Caco-2 (cell line): ENCODE measurements around the gene FBXL4. TPM values are rescaled to one million over a fixed set of nuclear protein-coding genes. Genes with fewer than 3 reads are reported as not detected.
A peak's percentile ranks its signal among the peaks of the same experiment; 100 is the strongest.

Experiments used
- BruUV-seq: library from RNA; stranded (reverse); fragments of 400-500 nt; replicated peaks from 2 replicates; lab custom pipeline; 2021; lab: Mats Ljungman, UMichigan
- CTCF ChIA-PET: fragments of 300-600 bp; sonication (Branson Sonifier 250); formaldehyde crosslinking; loops from one replicate; lab custom pipeline; 2022; ENCODE audit warnings: antibody characterized with exemption; lab: Charles Lee
- POLR2A ChIA-PET: fragments of 300-600 bp; sonication (Branson Sonifier 250); formaldehyde crosslinking; loops from one replicate; lab custom pipeline; 2022; ENCODE audit warnings: antibody characterized with exemption; lab: Charles Lee
- DNase-seq, 2 experiments: peaks; one replicate each; pipeline versions ENCODE4 v3.0.0 to v3.0.0-alpha.2; 2020 to 2022
- H3K27me3 ChIP-seq: replicated peaks from 2 replicates; pipeline ENCODE4 v1.6.0; 2011; ENCODE audit warnings: low read length; ENCODE audit not compliant: control insufficient read depth, insufficient read depth
- H3K36me3 ChIP-seq: 2 replicates; pipeline ENCODE4 v1.5.1; 2011; ENCODE audit warnings: low read length; ENCODE audit not compliant: control insufficient read depth, insufficient read depth
- H3K4me1 ChIP-seq: fragments of 250-450 bp; sonication (Bioruptor Pico); 2 replicates; pipeline ENCODE4 v1.5.1; 2020; ENCODE audit warnings: mild to moderate bottlenecking
- H3K4me3 ChIP-seq: 2 replicates; pipeline ENCODE4 v1.5.1; 2011; ENCODE audit warnings: low read depth, mild to moderate bottlenecking, control low read depth, low read length
- H3K9me3 ChIP-seq: fragments of 250-450 bp; sonication (Bioruptor Pico); 2 replicates; pipeline ENCODE4 v1.5.1; 2020; ENCODE audit warnings: mild to moderate bottlenecking, moderate library complexity
- H3K27ac Mint-ChIP-seq: one replicate; pipeline ENCODE4 v1.8.0; 2022; ENCODE audit warnings: mixed read lengths; ENCODE audit not compliant: unreplicated experiment
- H3K27me3 Mint-ChIP-seq: one replicate; pipeline ENCODE4 v1.8.0; 2022; ENCODE audit warnings: mixed read lengths; ENCODE audit not compliant: insufficient read depth, unreplicated experiment
- H3K36me3 Mint-ChIP-seq: one replicate; pipeline ENCODE4 v1.8.0; 2022; ENCODE audit warnings: mild to moderate bottlenecking, mixed read lengths; ENCODE audit not compliant: insufficient read depth, unreplicated experiment
- H3K4me1 Mint-ChIP-seq: one replicate; pipeline ENCODE4 v1.8.0; 2022; ENCODE audit warnings: low read depth, mixed read lengths; ENCODE audit not compliant: unreplicated experiment
- H3K4me3 Mint-ChIP-seq: one replicate; pipeline ENCODE4 v1.8.0; 2022; ENCODE audit warnings: mild to moderate bottlenecking, moderate library complexity, mixed read lengths; ENCODE audit not compliant: unreplicated experiment
- H3K9me3 Mint-ChIP-seq: one replicate; pipeline ENCODE4 v1.8.0; 2022; ENCODE audit warnings: mixed read lengths; ENCODE audit not compliant: unreplicated experiment
- intact Hi-C: fragments of 100-400 bp; cut with micrococcal nuclease; formaldehyde crosslinking; loops from one replicate; pipeline ENCODE4 v1.10.0; 2022; ENCODE audit not compliant: unreplicated experiment
- total RNA-seq: library from RNA; stranded (reverse); gene quantifications from 2 replicates; pipeline ENCODE4 v1.2.3, GENCODE V29; 2022
- TF ChIP-seq, protein P1 (sequence below), 2 experiments: fragments of 200-600 bp in 1 of 2; IDR thresholded peaks; 1 replicate in 1 of 2; 2 replicates in 1 of 2; pipeline versions ENCODE4 v1.5.1 to v1.8.0; 2011 to 2022; ENCODE audit warnings: antibody characterized with exemption in 1 of 2, control low read depth in 1 of 2, inconsistent platforms in 1 of 2, low read depth in 1 of 2, low read length in 1 of 2, mild to moderate bottlenecking in 1 of 2, moderate library complexity in 1 of 2; ENCODE audit not compliant: insufficient read depth in 1 of 2, severe bottlenecking in 1 of 2, unreplicated experiment in 1 of 2

Gene FBXL4
- total RNA-seq, 1 experiment from 2014 or later = 5.9 TPM

DNA sequence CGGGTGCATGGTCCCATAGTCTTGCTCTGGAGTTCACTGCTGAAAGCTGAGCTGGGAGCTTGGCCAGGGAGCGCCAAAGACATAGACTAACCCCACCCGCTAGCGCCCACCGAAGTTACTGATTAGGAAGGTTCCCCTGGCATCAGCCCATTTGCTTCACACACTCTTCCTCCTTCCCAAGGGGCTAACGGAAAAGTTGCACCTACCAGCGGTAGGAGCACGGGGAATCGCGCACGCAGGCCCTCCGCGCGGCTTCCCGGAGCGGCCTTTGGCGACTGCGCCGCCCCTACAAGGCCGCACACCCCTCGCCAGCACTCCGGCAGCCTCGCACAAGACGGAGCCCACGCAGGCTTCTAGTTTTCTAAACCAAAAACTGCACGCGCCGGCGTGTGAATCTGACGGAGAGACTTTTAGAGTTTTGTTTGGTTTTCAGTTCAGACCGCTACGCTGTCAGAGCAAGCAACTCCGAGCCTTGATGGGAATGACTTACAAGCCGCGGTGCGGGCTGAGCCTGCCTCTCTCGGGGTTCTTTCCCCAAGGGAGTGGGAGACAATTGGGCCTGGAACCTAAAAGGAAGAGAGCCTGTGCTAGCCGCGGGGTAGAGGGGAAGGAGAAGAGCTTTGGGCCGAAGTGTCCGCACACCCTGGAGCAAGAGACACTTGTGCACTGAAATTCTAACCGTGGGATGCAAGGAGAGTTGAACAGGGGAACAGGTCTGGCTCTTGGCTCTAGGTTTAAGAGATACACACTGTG, 114.3 kb downstream of the FBXL4 start:
- Mint-ChIP-seq H3K4me3 (peak overlapping the region; percentile 84), H3K9me3 (no peaks in the 10 kb centered on the region), H3K36me3 (no peaks in the 10 kb centered on the region), H3K27ac (no peak overlapping the region), H3K4me1 (peaks cover 7% of the 10 kb centered on the region), H3K27me3 (peaks cover 53% of the 10 kb centered on the region)
- ChIA-PET CTCF (interaction anchor here (0.6 to 1.3 kb wide), 2 partner anchors 64 to 1367 kb away, joined by 3 to 4 read pairs; no protein-coding TSS in a partner anchor), POLR2A (no interaction called here)
- H3K27me3 ChIP-seq = peaks cover 21% of the 10 kb centered on the region
- H3K4me1 ChIP-seq = peaks cover 36% of the 10 kb centered on the region
- H3K9me3 ChIP-seq = no peaks in the 10 kb centered on the region
- intact Hi-C loops = no loop called here
- TF ChIP-seq, protein P1, sequence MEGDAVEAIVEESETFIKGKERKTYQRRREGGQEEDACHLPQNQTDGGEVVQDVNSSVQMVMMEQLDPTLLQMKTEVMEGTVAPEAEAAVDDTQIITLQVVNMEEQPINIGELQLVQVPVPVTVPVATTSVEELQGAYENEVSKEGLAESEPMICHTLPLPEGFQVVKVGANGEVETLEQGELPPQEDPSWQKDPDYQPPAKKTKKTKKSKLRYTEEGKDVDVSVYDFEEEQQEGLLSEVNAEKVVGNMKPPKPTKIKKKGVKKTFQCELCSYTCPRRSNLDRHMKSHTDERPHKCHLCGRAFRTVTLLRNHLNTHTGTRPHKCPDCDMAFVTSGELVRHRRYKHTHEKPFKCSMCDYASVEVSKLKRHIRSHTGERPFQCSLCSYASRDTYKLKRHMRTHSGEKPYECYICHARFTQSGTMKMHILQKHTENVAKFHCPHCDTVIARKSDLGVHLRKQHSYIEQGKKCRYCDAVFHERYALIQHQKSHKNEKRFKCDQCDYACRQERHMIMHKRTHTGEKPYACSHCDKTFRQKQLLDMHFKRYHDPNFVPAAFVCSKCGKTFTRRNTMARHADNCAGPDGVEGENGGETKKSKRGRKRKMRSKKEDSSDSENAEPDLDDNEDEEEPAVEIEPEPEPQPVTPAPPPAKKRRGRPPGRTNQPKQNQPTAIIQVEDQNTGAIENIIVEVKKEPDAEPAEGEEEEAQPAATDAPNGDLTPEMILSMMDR (IDR thresholded peaks at IDR 0.05; ENCODE audit: insufficient read depth in 1 of 2, low read depth in 1 of 2, low read length in 1 of 2, severe bottlenecking in 1 of 2, unreplicated experiment in 1 of 2) = no peak
- no peak for DNase-seq
- H3K4me3 ChIP-seq = peak overlapping the region; percentile 35
- BruUV-seq = no TSS peak
- H3K36me3 ChIP-seq = no peaks in the 10 kb centered on the region

DNA sequence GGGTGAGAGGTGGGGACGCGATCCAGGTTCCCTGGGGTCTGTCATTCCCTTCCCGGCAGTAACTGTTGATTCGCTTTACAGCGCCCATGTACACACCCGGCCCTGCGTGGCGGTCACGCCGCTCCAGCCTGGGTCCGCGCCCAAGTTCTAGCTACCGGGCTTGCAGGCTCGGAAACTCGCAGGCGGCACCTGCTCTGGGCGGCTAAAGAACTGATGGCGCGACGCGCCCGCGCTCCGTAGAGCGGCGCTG, 114.8 kb downstream of the FBXL4 start:
- Histone ChIP-seq H3K27me3 (peaks cover 21% of the 10 kb centered on the region), H3K4me3 (no peak overlapping the region), H3K4me1 (peaks cover 36% of the 10 kb centered on the region), H3K9me3 (no peaks in the 10 kb centered on the region), H3K36me3 (no peaks in the 10 kb centered on the region)
- Mint-ChIP-seq H3K27ac (no peak overlapping the region), H3K36me3 (no peaks in the 10 kb centered on the region), H3K9me3 (no peaks in the 10 kb centered on the region), H3K27me3 (peaks cover 58% of the 10 kb centered on the region), H3K4me1 (peaks cover 7% of the 10 kb centered on the region), H3K4me3 (peak overlapping the region; percentile 84)
- intact Hi-C loops = no loop called here
- DNase-seq = no peak
- TF ChIP-seq, protein P1 (IDR thresholded peaks at IDR 0.05; ENCODE audit: insufficient read depth in 1 of 2, low read depth in 1 of 2, low read length in 1 of 2, severe bottlenecking in 1 of 2, unreplicated experiment in 1 of 2) = no peak
- no TSS peak for BruUV-seq
- POLR2A ChIA-PET = no interaction called here
- CTCF ChIA-PET = no interaction called here

DNA sequence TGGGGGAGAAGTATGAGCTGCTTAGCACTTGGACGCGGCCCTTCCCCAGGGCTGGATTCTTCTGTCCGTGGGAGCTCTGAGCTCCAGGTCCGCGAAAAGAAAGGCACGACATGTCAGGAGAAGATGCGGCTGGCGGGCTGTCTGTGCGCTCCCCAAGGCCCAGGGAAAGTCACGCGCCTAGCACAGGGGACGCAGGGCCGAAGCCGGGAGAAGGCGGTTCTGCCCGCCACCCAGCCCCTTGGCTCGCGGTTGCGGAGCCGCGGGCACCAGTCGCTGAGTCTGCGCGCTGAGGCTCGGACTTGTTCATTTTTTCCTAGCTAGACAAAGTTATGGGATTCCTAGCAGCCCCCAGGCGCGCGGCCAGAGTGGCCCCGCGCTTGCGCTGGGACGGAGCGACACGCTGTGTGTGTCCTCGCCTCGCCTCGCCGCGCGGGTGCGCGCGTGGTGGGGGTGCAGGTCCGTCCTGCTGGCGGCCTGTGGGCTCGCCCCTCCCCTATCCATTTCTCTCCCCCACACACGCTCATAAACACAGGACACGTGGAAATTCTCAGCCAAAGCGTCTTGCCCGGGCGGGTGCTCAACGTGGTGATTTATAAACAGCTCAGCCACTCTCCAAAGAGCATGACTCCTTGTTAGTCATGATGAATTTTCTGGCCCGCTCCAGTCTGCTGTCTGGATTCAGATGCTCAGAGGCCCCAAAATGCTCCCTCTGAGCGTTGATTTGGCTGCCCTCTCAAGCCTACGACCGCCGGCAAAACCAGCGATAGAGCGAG, 115.3 kb downstream of the FBXL4 start:
- Histone ChIP-seq H3K4me1 (peaks cover 36% of the 10 kb centered on the region), H3K9me3 (no peaks in the 10 kb centered on the region), H3K4me3 (no peak overlapping the region), H3K36me3 (no peaks in the 10 kb centered on the region), H3K27me3 (peaks cover 21% of the 10 kb centered on the region)
- DNase-seq = no peak
- Mint-ChIP-seq H3K36me3 (no peaks in the 10 kb centered on the region), H3K27ac (no peak overlapping the region), H3K4me1 (peaks cover 7% of the 10 kb centered on the region), H3K27me3 (peaks cover 55% of the 10 kb centered on the region), H3K4me3 (peak overlapping the region; percentile 65), H3K9me3 (no peaks in the 10 kb centered on the region)
- TF ChIP-seq, protein P1 (IDR thresholded peaks at IDR 0.05; ENCODE audit: insufficient read depth in 1 of 2, low read depth in 1 of 2, low read length in 1 of 2, severe bottlenecking in 1 of 2, unreplicated experiment in 1 of 2) = no peak
- intact Hi-C loops = no loop called here
- no TSS peak for BruUV-seq
- ChIA-PET CTCF (no interaction called here), POLR2A (no interaction called here)
